DND-41 (cell line): ENCODE results near the gene AOC2.
"Not testable (repeated sequence)": the region's sequence is repeated elsewhere in the genome, so short reads cannot be mapped to it uniquely, and the experiment has no call there.

Experiments
- ATAC-seq: fragments of 200-7000 bp; cut with Tn5 transposase; 3 replicates; pipeline ENCODE4 v1.9.1; 2021; ENCODE audit warnings: low read depth; ENCODE audit not compliant: insufficient read depth
- DNase-seq: peaks from one replicate; pipeline ENCODE4 v3.0.0-alpha.2; 2020
- H2AFZ ChIP-seq: 2 replicates; pipeline ENCODE4 v1.6.0; 2012; ENCODE audit warnings: low read depth, low read length
- H3K27ac ChIP-seq: 2 replicates; pipeline ENCODE4 v1.5.1; 2012; ENCODE audit warnings: low read length, inconsistent platforms
- H3K27me3 ChIP-seq: fragments of 200-600 bp; sonication (generic); 2 replicates; pipeline ENCODE4 v1.6.0; 2012; ENCODE audit warnings: low read length, mild to moderate bottlenecking, inconsistent platforms; ENCODE audit not compliant: insufficient read depth, poor library complexity
- H3K36me3 ChIP-seq: 2 replicates; pipeline ENCODE4 v1.5.1; 2012; ENCODE audit warnings: low read length, inconsistent platforms; ENCODE audit not compliant: insufficient read depth
- H3K4me1 ChIP-seq: 2 replicates; pipeline ENCODE4 v1.5.1; 2012; ENCODE audit warnings: mild to moderate bottlenecking, low read length; ENCODE audit not compliant: insufficient read depth
- H3K4me2 ChIP-seq: 2 replicates; pipeline ENCODE4 v1.6.0; 2012; ENCODE audit warnings: mild to moderate bottlenecking, moderate library complexity, low read length, inconsistent platforms; ENCODE audit not compliant: insufficient read depth
- H3K4me3 ChIP-seq, 2 experiments: fragments of 200-600 bp in 1 of 2; shearing (Covaris generic) in 1 of 2; 2 replicates each; pipeline ENCODE4 v1.5.1; 2012 to 2016; ENCODE audit warnings: inconsistent platforms in 2 of 2, low read length in 2 of 2, mild to moderate bottlenecking in 2 of 2, low read depth in 1 of 2, moderate library complexity in 1 of 2
- H3K79me2 ChIP-seq: 2 replicates; pipeline ENCODE4 v1.6.0; 2012; ENCODE audit warnings: low read length, inconsistent platforms; ENCODE audit not compliant: insufficient read depth
- H3K9ac ChIP-seq: 2 replicates; pipeline ENCODE4 v1.6.0; 2012; ENCODE audit warnings: low read depth, mild to moderate bottlenecking, inconsistent platforms, low read length, moderate library complexity
- H3K9me3 ChIP-seq: 2 replicates; pipeline ENCODE4 v1.5.1; 2012; ENCODE audit warnings: low read length, moderate library complexity, mild to moderate bottlenecking, inconsistent platforms; ENCODE audit not compliant: insufficient read depth, severe bottlenecking
- H4K20me1 ChIP-seq: 2 replicates; pipeline ENCODE4 v1.6.0; 2012; ENCODE audit warnings: low read length; ENCODE audit not compliant: insufficient read depth
- EZH2 ChIP-seq: IDR thresholded peaks from 3 replicates; pipeline ENCODE4 v1.6.1; 2012; ENCODE audit warnings: borderline replicate concordance, low read depth, mild to moderate bottlenecking, moderate library complexity, low read length, inconsistent platforms; ENCODE audit not compliant: severe bottlenecking
- TF ChIP-seq, protein P1 (sequence below): IDR thresholded peaks from 2 replicates; pipeline ENCODE4 v1.5.1; 2012; ENCODE audit warnings: borderline replicate concordance, low read length, moderate library complexity, mild to moderate bottlenecking; ENCODE audit not compliant: poor library complexity, severe bottlenecking; ENCODE audit errors: extremely low read depth

The AOC2 gene

DNA sequence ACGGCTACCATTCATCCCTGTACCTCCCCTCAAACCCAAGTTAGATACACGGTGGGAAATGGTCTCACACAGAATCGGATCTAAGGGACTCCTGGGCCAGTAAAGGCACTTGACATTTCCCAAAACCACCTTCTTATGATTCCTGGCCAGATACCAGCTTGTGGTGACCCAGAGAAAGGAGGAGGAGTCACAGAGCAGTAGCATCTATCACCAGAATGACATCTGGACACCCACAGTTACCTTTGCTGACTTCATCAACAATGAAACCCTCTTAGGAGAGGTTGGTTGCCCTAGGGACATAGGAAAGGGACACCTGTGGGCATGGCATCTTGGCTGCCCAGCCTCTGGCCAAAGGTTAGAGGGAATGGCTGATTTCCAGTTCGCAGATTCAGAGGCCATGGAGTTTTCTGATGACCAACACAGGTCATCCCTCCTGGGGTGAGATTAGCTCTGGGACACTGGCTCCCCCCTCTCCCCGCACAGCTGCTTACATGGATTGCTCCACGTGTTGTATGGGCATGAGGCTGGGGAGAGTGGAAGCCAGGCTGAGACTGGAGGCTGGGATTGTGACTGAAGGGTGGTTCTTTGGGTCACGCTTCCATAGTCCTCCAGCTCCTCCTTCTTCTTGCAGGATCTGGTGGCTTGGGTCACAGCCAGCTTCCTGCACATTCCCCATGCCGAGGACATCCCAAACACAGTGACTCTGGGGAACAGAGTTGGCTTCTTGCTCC is 5.2 kb downstream of the AOC2 start:
- Histone ChIP-seq H3K4me1 (no peaks in the 10 kb centered on the region), H3K4me2 (no peak overlapping the region), H3K9ac (no peak overlapping the region), H3K27me3 (no peaks in the 10 kb centered on the region), H4K20me1 (peaks cover 7% of the 10 kb centered on the region), H3K27ac (no peak overlapping the region), H3K36me3 (peaks cover 11% of the 10 kb centered on the region), H3K79me2 (no peaks in the 10 kb centered on the region), H2AFZ (no peak overlapping the region), H3K4me3 (no peak overlapping the region), H3K9me3 (no peaks in the 10 kb centered on the region)
- ATAC-seq, result no peak
- DNase-seq, result no peak
- TF ChIP-seq EZH2, result no peak
- TF ChIP-seq, protein P1, sequence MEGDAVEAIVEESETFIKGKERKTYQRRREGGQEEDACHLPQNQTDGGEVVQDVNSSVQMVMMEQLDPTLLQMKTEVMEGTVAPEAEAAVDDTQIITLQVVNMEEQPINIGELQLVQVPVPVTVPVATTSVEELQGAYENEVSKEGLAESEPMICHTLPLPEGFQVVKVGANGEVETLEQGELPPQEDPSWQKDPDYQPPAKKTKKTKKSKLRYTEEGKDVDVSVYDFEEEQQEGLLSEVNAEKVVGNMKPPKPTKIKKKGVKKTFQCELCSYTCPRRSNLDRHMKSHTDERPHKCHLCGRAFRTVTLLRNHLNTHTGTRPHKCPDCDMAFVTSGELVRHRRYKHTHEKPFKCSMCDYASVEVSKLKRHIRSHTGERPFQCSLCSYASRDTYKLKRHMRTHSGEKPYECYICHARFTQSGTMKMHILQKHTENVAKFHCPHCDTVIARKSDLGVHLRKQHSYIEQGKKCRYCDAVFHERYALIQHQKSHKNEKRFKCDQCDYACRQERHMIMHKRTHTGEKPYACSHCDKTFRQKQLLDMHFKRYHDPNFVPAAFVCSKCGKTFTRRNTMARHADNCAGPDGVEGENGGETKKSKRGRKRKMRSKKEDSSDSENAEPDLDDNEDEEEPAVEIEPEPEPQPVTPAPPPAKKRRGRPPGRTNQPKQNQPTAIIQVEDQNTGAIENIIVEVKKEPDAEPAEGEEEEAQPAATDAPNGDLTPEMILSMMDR, result no peak

DNA sequence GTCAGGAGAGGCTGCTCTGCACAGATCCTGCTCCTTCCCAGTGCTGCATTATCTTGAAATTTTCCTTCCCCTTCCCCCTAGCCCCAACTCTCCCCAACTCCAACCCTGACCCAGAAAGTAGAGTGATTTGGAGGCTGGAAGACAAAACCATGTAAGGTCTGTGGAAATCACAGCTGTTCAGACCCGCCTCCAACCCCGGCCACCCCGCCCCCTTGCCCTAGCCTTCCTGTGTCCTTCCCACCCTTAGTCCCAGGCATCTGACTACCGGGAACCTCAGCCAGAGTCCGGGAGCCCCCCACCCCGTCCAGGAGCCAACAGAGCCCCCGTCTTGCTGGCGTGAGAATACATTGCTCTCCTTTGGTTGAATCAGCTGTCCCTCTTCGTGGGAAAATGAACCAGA is 6.6 kb downstream of the AOC2 start, which contains the start of gene AOC3:
Gene AOC3 (plus strand): TSS at position 246 of the 400 bp plus-strand sequence. CDS start 145 bp downstream, at position 391.
- Histone ChIP-seq H3K4me3 (no peak within 1 kb of the TSS), H3K4me2 (no peak within 1 kb of the TSS), H3K27ac (no peak within 1 kb of the TSS), H3K36me3 (no peaks in the 10 kb centered on the region), H4K20me1 (peaks cover 7% of the 10 kb centered on the region; the same call in 1 of the 2 replicates), H3K9ac (no peak within 1 kb of the TSS), H3K9me3 (no peaks in the 10 kb centered on the region), H3K27me3 (no peaks in the 10 kb centered on the region), H3K4me1 (no peaks in the 10 kb centered on the region), H2AFZ (no peak within 1 kb of the TSS), H3K79me2 (no peaks in the 10 kb centered on the region)
- ATAC-seq, result no peak
- DNase-seq, result no peak
- no peak for TF ChIP-seq EZH2
- TF ChIP-seq, protein P1, result no peak

DNA sequence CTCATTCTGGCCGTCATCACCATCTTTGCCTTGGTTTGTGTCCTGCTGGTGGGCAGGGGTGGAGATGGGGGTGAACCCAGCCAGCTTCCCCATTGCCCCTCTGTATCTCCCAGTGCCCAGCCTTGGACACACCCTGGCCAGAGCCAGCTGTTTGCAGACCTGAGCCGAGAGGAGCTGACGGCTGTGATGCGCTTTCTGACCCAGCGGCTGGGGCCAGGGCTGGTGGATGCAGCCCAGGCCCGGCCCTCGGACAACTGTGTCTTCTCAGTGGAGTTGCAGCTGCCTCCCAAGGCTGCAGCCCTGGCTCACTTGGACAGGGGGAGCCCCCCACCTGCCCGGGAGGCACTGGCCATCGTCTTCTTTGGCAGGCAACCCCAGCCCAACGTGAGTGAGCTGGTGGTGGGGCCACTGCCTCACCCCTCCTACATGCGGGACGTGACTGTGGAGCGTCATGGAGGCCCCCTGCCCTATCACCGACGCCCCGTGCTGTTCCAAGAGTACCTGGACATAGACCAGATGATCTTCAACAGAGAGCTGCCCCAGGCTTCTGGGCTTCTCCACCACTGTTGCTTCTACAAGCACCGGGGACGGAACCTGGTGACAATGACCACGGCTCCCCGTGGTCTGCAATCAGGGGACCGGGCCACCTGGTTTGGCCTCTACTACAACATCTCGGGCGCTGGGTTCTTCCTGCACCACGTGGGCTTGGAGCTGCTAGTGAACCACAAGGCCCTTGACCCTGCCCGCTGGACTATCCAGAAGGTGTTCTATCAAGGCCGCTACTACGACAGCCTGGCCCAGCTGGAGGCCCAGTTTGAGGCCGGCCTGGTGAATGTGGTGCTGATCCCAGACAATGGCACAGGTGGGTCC is 7.2 kb downstream of the AOC2 start:
- H3K27me3 ChIP-seq, H2AFZ ChIP-seq, H3K4me2 ChIP-seq, DNase-seq, H3K79me2 ChIP-seq, ATAC-seq, H3K9ac ChIP-seq, H3K27ac ChIP-seq, H4K20me1 ChIP-seq, H3K9me3 ChIP-seq, H3K4me1 ChIP-seq, H3K4me3 ChIP-seq, H3K36me3 ChIP-seq: not testable (repeated sequence)

DNA sequence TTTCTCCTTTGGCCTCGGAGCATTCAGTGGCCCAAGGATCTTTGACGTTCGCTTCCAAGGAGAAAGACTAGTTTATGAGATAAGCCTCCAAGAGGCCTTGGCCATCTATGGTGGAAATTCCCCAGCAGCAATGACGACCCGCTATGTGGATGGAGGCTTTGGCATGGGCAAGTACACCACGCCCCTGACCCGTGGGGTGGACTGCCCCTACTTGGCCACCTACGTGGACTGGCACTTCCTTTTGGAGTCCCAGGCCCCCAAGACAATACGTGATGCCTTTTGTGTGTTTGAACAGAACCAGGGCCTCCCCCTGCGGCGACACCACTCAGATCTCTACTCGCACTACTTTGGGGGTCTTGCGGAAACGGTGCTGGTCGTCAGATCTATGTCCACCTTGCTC is 8.0 kb downstream of the AOC2 start:
- Histone ChIP-seq H3K36me3 (no peaks in the 10 kb centered on the region), H3K9ac (no peak overlapping the region), H3K79me2 (no peaks in the 10 kb centered on the region), H3K4me2 (no peak overlapping the region), H3K27me3 (peaks cover 8% of the 10 kb centered on the region), H2AFZ (no peak overlapping the region), H3K4me1 (no peaks in the 10 kb centered on the region), H4K20me1 (no peaks in the 10 kb centered on the region; the same call in 1 of the 2 replicates), H3K4me3 (no peak overlapping the region), H3K9me3 (no peaks in the 10 kb centered on the region), H3K27ac (no peak overlapping the region)
- ATAC-seq (no peak), DNase-seq (no peak)
- TF ChIP-seq, protein P1, result no peak
- no peak for TF ChIP-seq EZH2
